Measurements from ENCODE around the gene GAA. TPM values are rescaled to one million over a fixed set of nuclear protein-coding genes. Genes with fewer than 3 reads are reported as not detected.

Gene GAA
- polyA plus RNA-seq, 1 of the 3 experiments (the other 2 are of a cell fraction), result 27.3 TPM

GRCh38 chr17:80104321-80104955 is 3.1 kb downstream of the GAA start:
- Histone ChIP-seq H3K9me3 (no peaks in the 10 kb centered on the region), H3K9me2 (no peaks in the 10 kb centered on the region), H3K27ac (ENCODE audit: low read depth in 2 of 2, low read length in 1 of 2) (no peak overlapping the region), H3K4me3 (ENCODE audit: low read depth in 2 of 2, low read length in 1 of 2) (no peak overlapping the region), H4K20me1 (ENCODE audit: insufficient read depth) (no peaks in the 10 kb centered on the region), H3K27me3 (ENCODE audit: insufficient read depth) (no peaks in the 10 kb centered on the region), H2AFZ (ENCODE audit: low read depth) (no peak overlapping the region), H3K36me3 (replicated peaks in 1 of 2; ENCODE audit: control insufficient read depth in 1 of 2, insufficient read depth in 2 of 2, low read length in 1 of 2) (peaks cover 0 to 12% of the 10 kb centered on the region in 2 experiments), H3K9ac (no peak overlapping the region), H3F3A (replicated peaks; ENCODE audit: insufficient read depth) (no peaks in the 10 kb centered on the region), H3K79me2 (ENCODE audit: insufficient read depth) (peaks cover 8% of the 10 kb centered on the region), H3K4me1 (ENCODE audit: control insufficient read depth in 1 of 2, insufficient read depth in 2 of 2, low read depth in 1 of 2, low read length in 1 of 2) (peaks cover 6 to 23% of the 10 kb centered on the region in 2 experiments; a peak in 3 of 4 replicates), H3K4me2 (peak overlapping the region; percentile 19; the same call in 1 of the 2 replicates)
- TF ChIP-seq USF1 (IDR thresholded peaks at IDR 0.05; ENCODE audit: borderline replicate concordance, low read depth), result no peak
- CTCF ChIA-PET, result interaction anchor here (0.7 to 1.5 kb wide), 6 partner anchors 12 to 877 kb away, joined by 3 to 9 read pairs (median 4); partner anchors contain the start of gene EIF4A3
- POLR2A ChIA-PET, result interaction anchor here (0.8 to 1.0 kb wide), 2 partner anchors 8 to 114 kb away, joined by 4 read pairs; no protein-coding TSS in a partner anchor
- WGBS (ENCODE audit: low lambda C conversion rate), result 67% methylated on average over 21 of the region's 26 CpGs
- DNase-seq, result peak; percentile 83

DNA sequence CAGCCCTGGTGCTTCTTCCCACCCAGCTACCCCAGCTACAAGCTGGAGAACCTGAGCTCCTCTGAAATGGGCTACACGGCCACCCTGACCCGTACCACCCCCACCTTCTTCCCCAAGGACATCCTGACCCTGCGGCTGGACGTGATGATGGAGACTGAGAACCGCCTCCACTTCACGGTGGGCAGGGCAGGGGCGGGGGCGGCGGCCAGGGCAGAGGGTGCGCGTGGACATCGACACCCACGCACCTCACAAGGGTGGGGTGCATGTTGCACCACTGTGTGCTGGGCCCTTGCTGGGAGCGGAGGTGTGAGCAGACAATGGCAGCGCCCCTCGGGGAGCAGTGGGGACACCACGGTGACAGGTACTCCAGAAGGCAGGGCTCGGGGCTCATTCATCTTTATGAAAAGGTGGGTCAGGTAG is 3.6 kb downstream of the GAA start:
- POLR2A ChIA-PET, result interaction anchor here (1.0 kb wide), 1 partner anchor 113 kb away, joined by 4 read pairs; no protein-coding TSS in a partner anchor
- CTCF ChIA-PET, result interaction anchor here (0.7 to 1.5 kb wide), 6 partner anchors 10 to 876 kb away, joined by 3 to 9 read pairs (median 4); partner anchors contain the start of gene EIF4A3

More for the DNA sequence above, 3.6 kb downstream of the GAA start:
- Histone ChIP-seq H3K27me3 (ENCODE audit: insufficient read depth) (no peaks in the 10 kb centered on the region), H3K36me3 (replicated peaks in 1 of 2; ENCODE audit: control insufficient read depth in 1 of 2, insufficient read depth in 2 of 2, low read length in 1 of 2) (peaks cover 0 to 12% of the 10 kb centered on the region in 2 experiments), H4K20me1 (ENCODE audit: insufficient read depth) (no peaks in the 10 kb centered on the region), H3F3A (replicated peaks; ENCODE audit: insufficient read depth) (no peaks in the 10 kb centered on the region), H3K4me2 (no peak overlapping the region), H3K79me2 (ENCODE audit: insufficient read depth) (peaks cover 8% of the 10 kb centered on the region), H3K4me3 (ENCODE audit: low read depth in 2 of 2, low read length in 1 of 2) (no peak overlapping the region), H3K9me2 (no peaks in the 10 kb centered on the region), H3K27ac (ENCODE audit: low read depth in 2 of 2, low read length in 1 of 2) (no peak overlapping the region), H3K9ac (no peak overlapping the region), H3K4me1 (ENCODE audit: control insufficient read depth in 1 of 2, insufficient read depth in 2 of 2, low read depth in 1 of 2, low read length in 1 of 2) (peaks cover 6 to 23% of the 10 kb centered on the region in 2 experiments; a peak in 3 of 4 replicates), H2AFZ (ENCODE audit: low read depth) (no peak overlapping the region), H3K9me3 (no peaks in the 10 kb centered on the region)
- DNase-seq, result no peak
- WGBS (ENCODE audit: low lambda C conversion rate), result 95% methylated on average over 18 of the region's 18 CpGs
- TF ChIP-seq NFIC (IDR thresholded peaks at IDR 0.05; ENCODE audit: borderline replicate concordance) (no peak), FOSL2 (IDR thresholded peaks at IDR 0.05; ENCODE audit: borderline replicate concordance, low read depth) (no peak), FOXJ3 (CRISPR knock-in tag; IDR thresholded peaks at IDR 0.05) (no peak), RAD21 (IDR thresholded peaks at IDR 0.05; ENCODE audit: low read length) (no peak), POLR2AphosphoS5 (IDR thresholded peaks at IDR 0.05; ENCODE audit: low read depth, low read length) (no peak), JUND (IDR thresholded peaks at IDR 0.05) (no peak), USF1 (IDR thresholded peaks at IDR 0.05; ENCODE audit: borderline replicate concordance, low read depth) (no peak)
- TF ChIP-seq, protein P1, sequence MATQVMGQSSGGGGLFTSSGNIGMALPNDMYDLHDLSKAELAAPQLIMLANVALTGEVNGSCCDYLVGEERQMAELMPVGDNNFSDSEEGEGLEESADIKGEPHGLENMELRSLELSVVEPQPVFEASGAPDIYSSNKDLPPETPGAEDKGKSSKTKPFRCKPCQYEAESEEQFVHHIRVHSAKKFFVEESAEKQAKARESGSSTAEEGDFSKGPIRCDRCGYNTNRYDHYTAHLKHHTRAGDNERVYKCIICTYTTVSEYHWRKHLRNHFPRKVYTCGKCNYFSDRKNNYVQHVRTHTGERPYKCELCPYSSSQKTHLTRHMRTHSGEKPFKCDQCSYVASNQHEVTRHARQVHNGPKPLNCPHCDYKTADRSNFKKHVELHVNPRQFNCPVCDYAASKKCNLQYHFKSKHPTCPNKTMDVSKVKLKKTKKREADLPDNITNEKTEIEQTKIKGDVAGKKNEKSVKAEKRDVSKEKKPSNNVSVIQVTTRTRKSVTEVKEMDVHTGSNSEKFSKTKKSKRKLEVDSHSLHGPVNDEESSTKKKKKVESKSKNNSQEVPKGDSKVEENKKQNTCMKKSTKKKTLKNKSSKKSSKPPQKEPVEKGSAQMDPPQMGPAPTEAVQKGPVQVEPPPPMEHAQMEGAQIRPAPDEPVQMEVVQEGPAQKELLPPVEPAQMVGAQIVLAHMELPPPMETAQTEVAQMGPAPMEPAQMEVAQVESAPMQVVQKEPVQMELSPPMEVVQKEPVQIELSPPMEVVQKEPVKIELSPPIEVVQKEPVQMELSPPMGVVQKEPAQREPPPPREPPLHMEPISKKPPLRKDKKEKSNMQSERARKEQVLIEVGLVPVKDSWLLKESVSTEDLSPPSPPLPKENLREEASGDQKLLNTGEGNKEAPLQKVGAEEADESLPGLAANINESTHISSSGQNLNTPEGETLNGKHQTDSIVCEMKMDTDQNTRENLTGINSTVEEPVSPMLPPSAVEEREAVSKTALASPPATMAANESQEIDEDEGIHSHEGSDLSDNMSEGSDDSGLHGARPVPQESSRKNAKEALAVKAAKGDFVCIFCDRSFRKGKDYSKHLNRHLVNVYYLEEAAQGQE (IDR thresholded peaks at IDR 0.05; ENCODE audit: low read depth, low read length), result no peak
